ENCODE data around the gene IHH.

DNA sequence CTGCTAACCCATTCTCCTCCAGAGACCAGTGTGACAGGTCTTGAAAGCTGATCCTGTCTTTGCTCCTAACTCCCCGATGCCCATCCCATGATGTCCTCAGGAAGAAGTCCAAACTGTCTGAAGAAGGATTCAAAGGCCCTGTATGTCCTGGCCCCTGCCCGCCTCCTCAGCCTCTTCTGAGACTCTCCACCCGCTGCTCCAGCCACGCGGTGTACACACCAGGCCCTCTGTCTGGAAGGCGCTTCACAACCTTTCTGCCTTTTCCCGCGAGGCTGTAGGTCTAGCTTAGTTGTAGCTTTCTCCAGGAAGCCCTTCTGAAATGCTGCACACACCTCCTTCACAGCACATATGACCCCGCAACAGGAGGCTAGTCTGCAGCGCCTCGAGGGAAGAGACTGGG, 44.0 kb downstream of the IHH start:
- TF ChIP-seq, protein P1, sequence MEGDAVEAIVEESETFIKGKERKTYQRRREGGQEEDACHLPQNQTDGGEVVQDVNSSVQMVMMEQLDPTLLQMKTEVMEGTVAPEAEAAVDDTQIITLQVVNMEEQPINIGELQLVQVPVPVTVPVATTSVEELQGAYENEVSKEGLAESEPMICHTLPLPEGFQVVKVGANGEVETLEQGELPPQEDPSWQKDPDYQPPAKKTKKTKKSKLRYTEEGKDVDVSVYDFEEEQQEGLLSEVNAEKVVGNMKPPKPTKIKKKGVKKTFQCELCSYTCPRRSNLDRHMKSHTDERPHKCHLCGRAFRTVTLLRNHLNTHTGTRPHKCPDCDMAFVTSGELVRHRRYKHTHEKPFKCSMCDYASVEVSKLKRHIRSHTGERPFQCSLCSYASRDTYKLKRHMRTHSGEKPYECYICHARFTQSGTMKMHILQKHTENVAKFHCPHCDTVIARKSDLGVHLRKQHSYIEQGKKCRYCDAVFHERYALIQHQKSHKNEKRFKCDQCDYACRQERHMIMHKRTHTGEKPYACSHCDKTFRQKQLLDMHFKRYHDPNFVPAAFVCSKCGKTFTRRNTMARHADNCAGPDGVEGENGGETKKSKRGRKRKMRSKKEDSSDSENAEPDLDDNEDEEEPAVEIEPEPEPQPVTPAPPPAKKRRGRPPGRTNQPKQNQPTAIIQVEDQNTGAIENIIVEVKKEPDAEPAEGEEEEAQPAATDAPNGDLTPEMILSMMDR (IDR thresholded peaks at IDR 0.05) = no peak
- TF ChIP-seq POLR2A (IDR thresholded peaks at IDR 0.05) = no peak

All from right lobe of liver (tissue), 4 donors.